GM15510 (cell line): ENCODE results near the gene ZNF593OS.

Experiments used
- POLR2A ChIP-seq: IDR thresholded peaks from 3 replicates; pipeline ENCODE4 v1.6.1; 2011; ENCODE audit warnings: borderline replicate concordance; ENCODE audit not compliant: insufficient read length; ENCODE audit errors: extremely low read depth

ZNF593OS gene

DNA sequence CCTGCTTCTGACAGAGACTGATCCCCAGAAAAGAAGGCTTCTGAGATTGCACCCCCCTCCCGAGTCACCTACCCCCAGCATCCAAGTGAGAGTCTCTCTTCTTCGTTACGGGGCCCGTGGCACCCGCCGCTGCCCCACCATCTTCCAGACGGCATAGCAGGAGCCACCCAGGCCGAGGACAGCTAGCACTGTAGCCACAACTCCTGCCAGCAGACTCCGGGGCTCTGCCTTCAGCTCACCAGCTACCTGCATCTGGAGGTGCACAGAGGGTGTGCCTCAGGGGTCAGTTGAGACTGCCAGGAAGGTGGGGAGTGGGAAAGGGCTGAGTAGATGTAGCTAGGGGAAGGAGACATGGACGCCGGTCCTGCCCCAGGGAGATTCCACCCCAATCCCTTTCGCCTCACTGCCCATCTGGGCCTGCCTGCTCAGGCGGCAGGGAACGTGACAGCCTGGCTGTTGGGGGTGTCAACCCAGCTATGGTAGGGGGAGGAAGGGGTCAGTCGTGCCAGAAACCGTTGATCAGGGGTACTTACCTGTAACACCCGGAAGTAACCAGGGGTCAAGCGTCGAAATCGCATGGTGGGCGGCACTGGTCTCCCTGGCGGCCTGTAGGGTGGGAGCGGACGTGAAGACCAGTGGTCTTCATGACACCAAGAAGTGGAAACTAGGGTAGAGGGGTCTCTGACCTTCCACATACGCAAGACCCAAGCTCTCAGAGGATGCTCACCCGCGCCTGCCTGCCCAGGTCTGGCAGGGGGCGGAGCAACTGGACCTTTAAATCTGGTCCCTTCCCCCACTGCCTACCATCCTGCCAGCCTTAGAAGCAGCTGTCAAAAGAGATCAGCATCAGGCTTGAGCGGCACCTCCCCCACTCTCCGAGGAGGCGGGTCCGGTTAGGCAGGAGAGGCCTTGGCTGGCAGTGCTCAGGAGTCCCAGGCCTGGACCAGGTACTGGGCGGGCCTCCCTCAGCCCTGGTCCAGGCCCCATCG lies at the start of gene ZNF593OS:
ZNF593OS (minus strand) TSS at position 749 of the 989 bp plus-strand sequence; CDS start at position 578, 171 bp downstream.
- TF ChIP-seq POLR2A = no peak

DNA sequence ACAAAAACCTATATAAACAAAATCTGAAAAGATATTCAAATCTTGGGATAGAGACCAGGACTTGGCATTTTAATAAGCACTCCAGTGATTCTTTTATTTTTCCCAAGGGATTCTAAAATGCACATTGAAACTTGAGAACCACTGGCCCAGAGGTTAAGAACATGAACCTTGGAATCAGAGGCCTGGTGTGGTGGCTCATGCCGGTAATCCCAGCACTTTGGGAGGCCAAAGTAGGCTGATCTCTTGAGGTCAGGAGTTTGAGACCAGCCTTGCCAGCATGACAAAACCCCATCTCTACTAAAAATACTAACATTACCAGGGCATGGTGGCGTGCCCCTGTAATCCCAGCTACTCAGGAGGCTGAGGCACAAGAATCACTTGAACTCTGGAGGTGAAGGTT lies 49.5 kb upstream of the ZNF593OS start:
- no peak for TF ChIP-seq POLR2A

- TF ChIP-seq POLR2A = no peak
Measured at GRCh38 chr1:26220199-26220912, 48.7 kb upstream of the ZNF593OS start.

DNA sequence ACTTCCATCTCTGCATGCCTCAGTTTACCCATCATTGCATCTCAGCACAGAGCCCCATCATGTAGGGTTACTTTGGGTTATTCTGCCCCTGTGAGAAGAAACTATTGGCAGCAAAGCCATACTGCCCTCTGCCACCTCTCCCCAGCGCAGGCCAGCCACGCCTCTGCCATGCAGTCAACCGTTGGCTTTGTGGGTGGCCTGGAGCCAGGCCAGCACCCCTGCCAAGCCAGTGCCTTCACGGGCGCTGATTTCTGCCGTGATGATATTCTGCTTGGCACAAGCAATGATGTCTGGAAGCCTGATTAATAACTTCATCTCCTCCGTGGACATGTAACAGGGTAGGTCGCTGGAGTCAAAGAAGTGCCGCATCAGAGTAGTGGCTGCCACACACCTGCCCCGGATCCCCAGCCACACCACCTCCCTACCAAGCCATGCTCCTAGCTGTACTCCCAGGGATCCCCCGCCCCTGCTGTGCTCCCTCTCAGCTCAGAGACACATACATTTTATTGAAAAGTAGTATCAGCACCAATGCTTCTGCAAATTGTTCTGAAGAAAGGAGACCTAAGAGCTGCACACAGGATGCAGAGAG lies 47.4 kb upstream of the ZNF593OS start:
- TF ChIP-seq POLR2A = no peak

DNA sequence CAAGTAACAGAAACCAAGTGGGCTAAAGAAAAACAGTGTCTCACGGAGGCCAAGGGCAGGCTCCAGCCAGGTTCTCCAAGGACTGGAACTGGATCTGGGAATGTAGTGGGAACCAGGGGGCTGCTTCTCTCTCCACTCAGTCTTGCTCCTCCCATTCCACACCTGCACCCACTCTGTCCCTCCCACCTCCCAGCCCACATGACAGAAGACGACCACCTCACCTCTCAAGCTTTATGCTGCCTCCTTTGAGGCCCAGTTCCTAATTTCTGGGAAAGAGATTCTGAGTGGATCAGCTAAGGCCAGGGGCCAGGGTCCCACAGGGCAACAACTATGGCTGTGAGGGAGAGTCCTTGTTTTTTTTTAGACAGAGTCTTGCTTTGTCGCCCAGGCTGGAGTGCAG lies 43.6 kb upstream of the ZNF593OS start:
- no peak for TF ChIP-seq POLR2A

DNA sequence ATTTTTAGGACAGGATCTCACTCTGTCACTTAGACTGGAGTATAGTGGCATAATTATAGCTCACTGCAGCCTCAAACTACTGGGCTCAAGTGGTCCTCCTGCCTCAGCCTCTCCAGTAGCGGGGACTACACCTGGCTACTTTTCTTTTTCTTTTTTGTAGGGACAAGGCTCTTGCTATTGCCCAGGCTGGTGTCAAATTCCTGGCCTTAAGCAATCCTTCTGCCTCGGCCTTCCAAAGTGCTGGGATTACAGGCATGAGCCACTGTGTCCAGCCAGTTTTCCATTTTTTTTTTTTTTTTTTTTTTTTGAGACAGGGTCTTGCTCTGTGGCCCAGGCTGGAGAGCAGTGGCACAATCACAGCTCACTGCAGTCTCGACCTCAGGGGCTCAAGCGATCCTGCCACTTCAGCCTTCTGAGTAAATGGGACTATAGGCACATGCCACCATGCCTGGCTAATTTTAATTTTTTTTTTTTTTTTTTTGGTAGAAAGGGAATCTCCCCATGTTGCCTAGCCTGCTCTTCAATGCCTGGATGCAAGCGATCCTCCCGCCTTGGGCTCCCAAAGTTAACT lies 41.8 kb upstream of the ZNF593OS start:
- no peak for TF ChIP-seq POLR2A

DNA sequence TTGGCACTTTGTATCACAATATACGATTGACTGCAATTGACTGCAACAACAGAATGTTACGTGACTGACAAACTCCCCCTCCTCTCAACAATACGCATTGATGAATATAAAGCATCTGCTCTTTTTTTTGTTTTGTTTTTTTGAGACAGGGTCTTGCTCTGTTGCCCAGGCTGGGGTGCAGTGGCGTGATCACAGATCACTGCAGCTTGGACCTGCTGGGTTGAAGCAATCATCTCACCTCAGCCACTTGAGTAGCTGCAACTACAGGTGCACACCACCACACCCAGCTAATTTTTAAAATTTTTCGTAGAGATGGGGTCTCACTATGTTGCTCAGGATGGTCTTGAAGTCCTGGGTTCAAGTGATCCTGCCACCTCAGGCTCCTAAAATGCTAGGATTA lies 41.1 kb upstream of the ZNF593OS start:
- no peak for TF ChIP-seq POLR2A

DNA sequence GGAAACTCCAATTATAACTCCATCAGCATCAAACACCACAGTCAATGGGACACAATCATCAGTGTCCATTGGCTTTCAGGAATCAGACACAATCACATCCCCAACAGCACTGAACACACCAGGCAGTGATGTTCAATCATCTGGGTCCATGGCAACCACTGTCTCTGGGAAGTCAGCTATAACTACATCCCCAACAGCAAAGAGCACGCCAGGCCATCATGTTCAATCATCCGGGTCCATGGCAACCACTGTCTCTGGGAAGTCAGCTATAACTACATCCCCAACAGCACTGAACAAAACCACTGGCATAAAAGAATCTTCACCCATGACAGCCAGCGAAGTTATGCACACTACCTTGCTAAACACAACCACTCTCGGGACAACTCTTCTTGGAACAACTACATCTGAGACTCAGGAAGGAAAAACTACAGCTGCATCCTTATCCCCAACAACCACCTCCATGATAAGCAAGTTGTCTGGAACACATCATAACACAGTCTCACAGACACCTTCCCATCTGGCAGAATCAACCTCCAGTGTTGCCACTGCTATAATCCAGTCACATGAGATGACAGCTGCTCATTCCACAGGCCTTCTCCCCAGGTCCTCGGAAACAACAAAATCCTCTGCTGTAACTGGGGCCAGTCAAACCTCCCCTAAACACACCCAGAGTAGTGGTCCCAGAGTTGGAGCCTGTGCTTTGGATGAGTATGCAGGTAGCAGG lies 38.7 kb upstream of the ZNF593OS start:
- TF ChIP-seq POLR2A = no peak

DNA sequence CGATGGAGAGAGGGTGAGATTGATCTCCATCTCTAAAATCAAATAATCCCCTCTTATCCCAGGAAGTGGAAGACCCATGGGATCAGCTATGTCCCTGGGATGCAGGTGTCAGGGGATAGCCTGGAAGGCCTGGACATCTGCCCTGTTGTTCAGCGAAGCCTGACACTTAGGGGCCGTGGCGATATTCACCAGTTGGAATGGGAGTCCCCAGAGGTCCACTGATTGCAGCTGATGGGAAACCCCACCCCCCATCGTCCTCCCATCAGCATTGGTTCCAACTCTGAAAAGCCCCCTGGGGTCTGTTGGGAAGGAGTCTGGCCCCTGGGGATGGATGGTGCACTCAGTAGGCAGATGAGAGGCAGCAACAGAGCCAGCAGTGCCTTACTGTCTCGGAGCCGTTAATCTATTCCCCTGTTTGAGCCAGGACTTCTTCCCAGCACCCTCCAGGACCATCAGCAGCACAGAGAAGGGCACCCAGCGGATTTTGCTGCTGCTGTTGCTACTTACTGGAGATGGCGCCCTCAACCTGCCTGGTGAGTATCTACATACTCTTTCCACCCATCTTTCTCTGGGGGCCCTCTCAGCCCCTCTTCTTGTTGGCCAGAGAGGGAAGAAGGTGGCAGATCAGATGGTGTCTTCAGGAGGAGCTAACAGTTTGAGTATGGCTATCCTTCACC lies 32.1 kb upstream of the ZNF593OS start:
- TF ChIP-seq POLR2A = no peak

DNA sequence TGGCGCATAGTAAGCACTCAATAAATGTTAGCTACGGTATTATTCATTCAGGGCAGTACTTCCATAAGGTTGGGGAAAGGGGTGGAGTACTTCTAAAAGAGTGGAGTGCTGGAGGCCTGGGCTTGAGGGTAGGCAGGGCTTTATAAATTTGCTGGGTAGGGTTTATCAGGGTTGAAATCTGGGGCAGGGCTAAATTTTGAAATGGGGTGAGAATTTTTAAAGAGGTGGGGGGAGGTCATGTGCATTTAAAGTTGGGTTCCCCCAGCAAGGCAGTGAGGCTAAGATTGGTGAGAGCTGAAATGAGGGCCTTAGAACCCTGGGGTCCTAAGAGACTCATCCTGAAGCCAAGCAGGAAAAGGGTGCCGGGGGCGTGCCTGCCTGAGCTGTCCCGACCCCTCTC lies 28.8 kb upstream of the ZNF593OS start:
- TF ChIP-seq POLR2A = no peak

DNA sequence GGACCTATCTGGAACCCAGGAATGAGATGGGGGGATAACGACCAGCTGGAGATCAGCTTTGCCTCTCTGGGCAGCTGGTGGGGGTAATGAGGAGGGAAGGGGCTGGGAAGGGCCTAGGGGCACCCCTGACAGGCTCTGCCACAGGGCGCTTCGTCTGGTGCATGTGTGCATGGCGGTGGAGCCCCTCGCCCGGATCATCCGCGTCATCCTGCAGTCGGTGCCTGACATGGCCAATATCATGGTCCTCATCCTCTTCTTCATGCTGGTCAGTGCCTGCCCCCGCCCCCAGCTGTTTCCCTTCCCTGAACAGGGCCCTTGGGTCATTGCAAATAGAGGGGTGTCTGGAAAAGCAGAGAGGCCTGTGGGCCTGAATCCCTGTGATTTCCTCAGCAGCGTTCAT lies 26.2 kb upstream of the ZNF593OS start:
- no peak for TF ChIP-seq POLR2A

- no peak for TF ChIP-seq POLR2A
Measured at GRCh38 chr1:26197301-26197700, 25.7 kb upstream of the ZNF593OS start.

DNA sequence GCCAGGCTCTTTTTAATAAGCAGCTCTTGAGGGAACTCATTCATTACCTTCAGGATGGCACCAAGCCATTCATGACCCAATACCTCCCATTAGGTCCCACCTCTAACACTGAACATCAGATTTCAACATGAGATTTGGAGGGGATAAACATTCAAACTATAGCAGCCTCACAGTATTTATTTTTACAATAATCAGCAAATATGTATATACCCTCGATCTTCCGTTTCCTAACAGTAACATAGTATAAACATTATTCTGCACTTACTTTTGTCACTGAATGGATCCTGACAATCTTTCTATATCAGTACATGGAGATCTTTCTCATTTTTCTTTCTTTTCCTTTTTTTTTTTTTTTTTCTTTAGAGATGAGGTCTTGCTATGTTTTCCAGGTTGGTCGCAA lies 24.2 kb upstream of the ZNF593OS start:
- TF ChIP-seq POLR2A = no peak

DNA sequence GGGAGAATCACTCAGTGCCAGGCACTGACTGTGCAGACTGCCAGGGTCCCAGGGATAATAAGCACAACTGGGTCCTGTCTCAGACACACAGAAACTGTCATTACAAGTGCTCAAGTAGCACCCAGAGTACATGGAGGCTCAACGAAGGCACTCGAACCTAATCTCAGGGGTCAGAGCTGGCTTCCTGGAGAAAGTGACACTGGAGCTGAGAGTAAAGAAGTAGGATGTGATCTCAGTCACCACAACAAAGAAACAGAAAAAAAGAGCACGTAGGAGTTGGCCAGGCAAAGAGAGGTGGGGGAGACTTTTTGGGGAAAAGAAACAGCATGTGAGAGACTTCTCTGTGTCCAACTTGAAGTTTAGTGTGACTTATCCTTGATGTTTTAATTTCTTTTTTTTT lies 20.1 kb upstream of the ZNF593OS start:
- TF ChIP-seq POLR2A = no peak
